ENCODE measurements around the gene DAGLA.

DAGLA gene

GRCh38 chr11:61682906-61683675, 2.9 kb downstream of the DAGLA start:
- H3K4me1 ChIP-seq (ENCODE audit: control insufficient read depth in 1 of 2, insufficient read depth in 2 of 2, low read length in 2 of 2) = peaks cover 39 to 42% of the 10 kb centered on the region in 2 donors
- peaks cover 0 to 9% of the 10 kb centered on the region in 2 donors for H3K27me3 ChIP-seq (ENCODE audit: control insufficient read depth in 1 of 2, insufficient read depth in 2 of 2, low read length in 2 of 2)
- peak overlapping the region in 1 of 2 donors; percentile 24 for H3K9ac ChIP-seq (ENCODE audit: low read depth in 1 of 2, low read length in 2 of 2)
- no peaks in the 10 kb centered on the region for H3K36me3 ChIP-seq (ENCODE audit: control insufficient read depth in 1 of 2, insufficient read depth in 2 of 2, low read length in 2 of 2)
- no peaks in the 10 kb centered on the region for H3K9me3 ChIP-seq (ENCODE audit: control insufficient read depth in 1 of 2, low read length in 2 of 2)
- H3K27ac ChIP-seq (ENCODE audit: low read depth, low read length) = no peak overlapping the region
- H3K4me3 ChIP-seq (ENCODE audit: low read depth in 1 of 2, low read length in 2 of 2) = peak overlapping the region; percentile 17 to 51

DNA sequence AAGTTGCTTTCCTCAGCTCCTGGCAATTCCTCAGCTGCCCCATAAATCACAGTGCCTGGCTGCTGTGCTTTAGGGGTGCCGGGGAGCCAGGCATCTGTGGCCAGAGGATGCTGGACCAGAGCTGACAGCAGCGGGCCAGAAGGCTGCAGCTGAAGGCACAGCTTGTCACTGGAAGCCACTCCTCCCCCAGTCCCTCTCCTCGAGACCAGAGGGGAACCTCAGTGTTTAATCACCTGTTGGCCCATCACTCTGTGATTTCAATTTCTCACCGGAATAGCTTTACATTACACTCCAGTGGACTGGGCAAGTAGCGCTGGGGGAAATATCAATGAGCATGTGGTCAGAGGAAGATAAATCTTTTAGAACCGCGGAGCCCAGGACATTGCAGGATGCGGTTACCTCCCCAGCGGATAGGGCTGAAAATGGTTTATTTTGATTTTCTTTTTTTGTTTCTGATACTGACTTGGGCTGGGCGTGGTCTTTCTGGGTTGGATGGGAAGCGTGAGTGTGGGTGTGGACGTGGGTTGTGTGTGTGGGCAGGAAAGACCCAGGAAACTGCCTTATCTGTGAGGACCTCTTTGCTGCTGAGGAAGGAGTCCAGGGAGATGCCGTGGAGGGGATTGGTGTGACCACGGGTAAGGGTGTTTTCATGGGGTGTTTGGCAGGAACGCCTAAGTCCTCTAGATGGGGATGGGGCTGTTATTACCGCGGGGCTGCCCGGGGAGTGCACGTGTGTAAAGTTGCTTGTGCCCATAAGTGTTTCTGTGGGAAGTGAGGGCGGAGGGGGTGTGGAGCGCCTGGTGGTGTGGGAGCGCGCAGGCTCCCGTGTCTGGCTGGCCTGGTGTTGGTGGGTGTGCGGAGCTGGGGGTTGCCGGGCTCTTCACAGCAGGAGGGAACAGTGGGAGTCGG, 4.0 kb downstream of the DAGLA start:
- Histone ChIP-seq H3K27ac (ENCODE audit: low read depth, low read length) (no peak overlapping the region), H3K27me3 (ENCODE audit: control insufficient read depth in 1 of 2, insufficient read depth in 2 of 2, low read length in 2 of 2) (peaks cover 0 to 9% of the 10 kb centered on the region in 2 donors), H3K9me3 (ENCODE audit: control insufficient read depth in 1 of 2, low read length in 2 of 2) (no peaks in the 10 kb centered on the region), H3K9ac (ENCODE audit: low read depth in 1 of 2, low read length in 2 of 2) (peak overlapping the region in 1 of 2 donors; percentile 24), H3K4me1 (ENCODE audit: control insufficient read depth in 1 of 2, insufficient read depth in 2 of 2, low read length in 2 of 2) (peaks cover 50 to 53% of the 10 kb centered on the region in 2 donors), H3K36me3 (ENCODE audit: control insufficient read depth in 1 of 2, insufficient read depth in 2 of 2, low read length in 2 of 2) (no peaks in the 10 kb centered on the region), H3K4me3 (ENCODE audit: low read depth in 1 of 2, low read length in 2 of 2) (no peak overlapping the region)

GRCh38 chr11:61684870-61685616, 4.9 kb downstream of the DAGLA start:
- H3K4me3 ChIP-seq (ENCODE audit: low read depth in 1 of 2, low read length in 2 of 2) = no peak overlapping the region
- no peaks in the 10 kb centered on the region for H3K9me3 ChIP-seq (ENCODE audit: control insufficient read depth in 1 of 2, low read length in 2 of 2)
- no peaks in the 10 kb centered on the region for H3K36me3 ChIP-seq (ENCODE audit: control insufficient read depth in 1 of 2, insufficient read depth in 2 of 2, low read length in 2 of 2)
- peaks cover 47 to 57% of the 10 kb centered on the region in 2 donors for H3K4me1 ChIP-seq (ENCODE audit: control insufficient read depth in 1 of 2, insufficient read depth in 2 of 2, low read length in 2 of 2)
- no peak overlapping the region for H3K9ac ChIP-seq (ENCODE audit: low read depth in 1 of 2, low read length in 2 of 2)
- H3K27ac ChIP-seq (ENCODE audit: low read depth, low read length) = no peak overlapping the region
- H3K27me3 ChIP-seq (ENCODE audit: control insufficient read depth in 1 of 2, insufficient read depth in 2 of 2, low read length in 2 of 2) = peaks cover 0 to 9% of the 10 kb centered on the region in 2 donors

DNA sequence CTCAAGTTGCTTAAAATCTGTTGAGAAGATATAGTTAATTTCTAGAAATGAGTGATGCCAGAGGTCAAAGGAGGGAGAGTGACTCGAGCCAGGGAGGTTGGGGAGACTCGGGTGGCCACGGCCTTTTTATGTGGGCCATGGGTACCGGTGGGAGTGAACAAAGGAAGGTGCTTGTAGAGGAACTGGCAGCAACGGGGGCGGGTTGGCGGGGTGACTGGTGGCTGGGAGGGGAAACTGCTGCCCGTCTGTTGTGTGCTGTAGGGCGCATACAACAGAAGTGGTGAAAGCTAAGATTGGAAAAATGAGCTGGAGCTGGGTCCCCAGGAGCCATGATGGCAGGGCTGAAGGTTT, 5.4 kb downstream of the DAGLA start:
- no peaks in the 10 kb centered on the region for H3K9me3 ChIP-seq (ENCODE audit: control insufficient read depth in 1 of 2, low read length in 2 of 2)
- H3K9ac ChIP-seq (ENCODE audit: low read depth in 1 of 2, low read length in 2 of 2) = no peak overlapping the region

GRCh38 chr11:61686066-61686465, 5.9 kb downstream of the DAGLA start:
- H3K4me1 ChIP-seq (ENCODE audit: control insufficient read depth in 1 of 2, insufficient read depth in 2 of 2, low read length in 2 of 2) = peaks cover 49 to 61% of the 10 kb centered on the region in 2 donors
- H3K27ac ChIP-seq (ENCODE audit: low read depth, low read length) = no peak overlapping the region
- H3K4me3 ChIP-seq (ENCODE audit: low read depth in 1 of 2, low read length in 2 of 2) = no peak overlapping the region
- H3K36me3 ChIP-seq (ENCODE audit: control insufficient read depth in 1 of 2, insufficient read depth in 2 of 2, low read length in 2 of 2) = no peaks in the 10 kb centered on the region
- H3K27me3 ChIP-seq (ENCODE audit: control insufficient read depth in 1 of 2, insufficient read depth in 2 of 2, low read length in 2 of 2) = peaks cover 0 to 8% of the 10 kb centered on the region in 2 donors
- no peaks in the 10 kb centered on the region for H3K9me3 ChIP-seq (ENCODE audit: control insufficient read depth in 1 of 2, low read length in 2 of 2)
- H3K9ac ChIP-seq (ENCODE audit: low read depth in 1 of 2, low read length in 2 of 2) = no peak overlapping the region

More for the DNA sequence above, 5.4 kb downstream of the DAGLA start:
- H3K27me3 ChIP-seq (ENCODE audit: control insufficient read depth in 1 of 2, insufficient read depth in 2 of 2, low read length in 2 of 2) = peaks cover 0 to 9% of the 10 kb centered on the region in 2 donors
- peaks cover 51 to 61% of the 10 kb centered on the region in 2 donors for H3K4me1 ChIP-seq (ENCODE audit: control insufficient read depth in 1 of 2, insufficient read depth in 2 of 2, low read length in 2 of 2)
- H3K36me3 ChIP-seq (ENCODE audit: control insufficient read depth in 1 of 2, insufficient read depth in 2 of 2, low read length in 2 of 2) = no peaks in the 10 kb centered on the region
- H3K27ac ChIP-seq (ENCODE audit: low read depth, low read length) = no peak overlapping the region
- no peak overlapping the region for H3K4me3 ChIP-seq (ENCODE audit: low read depth in 1 of 2, low read length in 2 of 2)

DNA sequence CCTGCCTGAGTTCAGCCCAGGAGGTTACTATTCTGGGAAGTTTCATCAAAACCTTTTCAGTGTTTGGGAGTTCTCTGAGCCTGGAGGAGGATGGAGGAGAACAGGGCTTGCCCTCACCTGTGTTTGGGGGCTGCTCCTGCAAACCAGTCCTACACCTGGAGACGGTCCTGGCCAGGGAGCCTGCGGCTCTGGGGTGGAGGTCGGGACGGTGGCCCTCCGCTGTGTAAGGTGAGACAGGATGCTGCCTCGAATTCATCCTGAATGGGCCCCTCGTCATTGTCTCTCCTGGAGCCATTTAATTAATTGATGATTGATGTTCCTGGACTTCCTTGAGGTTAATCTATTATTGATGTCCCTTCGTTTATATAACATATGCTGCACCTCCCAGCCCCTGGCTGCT, 6.3 kb downstream of the DAGLA start:
- no peak overlapping the region for H3K4me3 ChIP-seq (ENCODE audit: low read depth in 1 of 2, low read length in 2 of 2)
- H3K4me1 ChIP-seq (ENCODE audit: control insufficient read depth in 1 of 2, insufficient read depth in 2 of 2, low read length in 2 of 2) = peaks cover 49 to 61% of the 10 kb centered on the region in 2 donors
- H3K9me3 ChIP-seq (ENCODE audit: control insufficient read depth in 1 of 2, low read length in 2 of 2) = no peaks in the 10 kb centered on the region
- no peak overlapping the region for H3K27ac ChIP-seq (ENCODE audit: low read depth, low read length)
- no peak overlapping the region for H3K9ac ChIP-seq (ENCODE audit: low read depth in 1 of 2, low read length in 2 of 2)
- peaks cover 0 to 4% of the 10 kb centered on the region in 2 donors for H3K27me3 ChIP-seq (ENCODE audit: control insufficient read depth in 1 of 2, insufficient read depth in 2 of 2, low read length in 2 of 2)
- H3K36me3 ChIP-seq (ENCODE audit: control insufficient read depth in 1 of 2, insufficient read depth in 2 of 2, low read length in 2 of 2) = no peaks in the 10 kb centered on the region

GRCh38 chr11:61687420-61687819, 7.2 kb downstream of the DAGLA start:
- H3K36me3 ChIP-seq (ENCODE audit: control insufficient read depth in 1 of 2, insufficient read depth in 2 of 2, low read length in 2 of 2) = no peaks in the 10 kb centered on the region
- H3K9me3 ChIP-seq (ENCODE audit: control insufficient read depth in 1 of 2, low read length in 2 of 2) = no peaks in the 10 kb centered on the region
- H3K27ac ChIP-seq (ENCODE audit: low read depth, low read length) = no peak overlapping the region
- H3K27me3 ChIP-seq (ENCODE audit: control insufficient read depth in 1 of 2, insufficient read depth in 2 of 2, low read length in 2 of 2) = peaks cover 0 to 4% of the 10 kb centered on the region in 2 donors
- H3K4me3 ChIP-seq (ENCODE audit: low read depth in 1 of 2, low read length in 2 of 2) = no peak overlapping the region
- H3K4me1 ChIP-seq (ENCODE audit: control insufficient read depth in 1 of 2, insufficient read depth in 2 of 2, low read length in 2 of 2) = peaks cover 43 to 55% of the 10 kb centered on the region in 2 donors
- no peak overlapping the region for H3K9ac ChIP-seq (ENCODE audit: low read depth in 1 of 2, low read length in 2 of 2)

DNA sequence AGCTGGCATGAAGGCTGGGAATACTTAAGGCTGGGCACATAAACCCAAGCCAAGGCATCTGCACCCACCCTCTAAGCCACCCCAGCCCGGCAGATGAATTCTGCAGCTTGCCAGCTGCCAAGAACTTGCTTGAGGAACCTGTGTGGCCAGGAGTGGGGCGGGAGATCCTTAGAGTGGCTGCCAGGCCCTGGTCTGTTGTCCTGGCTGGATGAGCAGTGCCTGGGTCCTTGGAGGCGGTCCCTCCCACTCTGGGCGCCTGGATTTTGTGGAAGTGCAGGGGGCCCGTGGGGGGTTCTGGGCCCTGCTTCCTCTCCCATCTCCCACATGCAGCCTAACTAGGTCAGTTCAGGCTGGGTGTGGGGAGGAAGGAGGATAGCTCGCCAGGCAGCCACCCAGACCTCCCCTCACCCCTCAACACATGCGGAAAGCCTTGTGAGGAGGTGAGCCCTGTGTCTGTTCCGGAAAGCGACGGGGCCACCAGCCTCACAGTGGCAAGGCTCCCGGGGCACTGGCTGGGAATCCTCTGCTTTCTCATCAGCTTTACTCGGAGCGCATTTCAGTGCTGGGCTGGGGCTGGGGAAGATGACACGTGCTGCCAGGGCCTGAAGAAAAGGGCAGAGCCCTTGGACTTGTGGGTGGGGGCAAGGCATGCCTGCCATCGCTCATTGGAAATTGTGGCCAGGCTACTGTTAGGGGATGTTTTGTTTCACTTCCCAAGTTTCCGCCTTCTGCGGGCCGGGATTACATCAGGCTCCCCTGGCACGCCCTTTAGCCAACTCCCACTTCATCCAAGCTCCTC, 8.4 kb downstream of the DAGLA start:
- H3K4me1 ChIP-seq (ENCODE audit: control insufficient read depth in 1 of 2, insufficient read depth in 2 of 2, low read length in 2 of 2) = peaks cover 32 to 44% of the 10 kb centered on the region in 2 donors

GRCh38 chr11:61689164-61689496, 8.9 kb downstream of the DAGLA start:
- H3K4me1 ChIP-seq (ENCODE audit: control insufficient read depth in 1 of 2, insufficient read depth in 2 of 2, low read length in 2 of 2) = peaks cover 33 to 44% of the 10 kb centered on the region in 2 donors
- peak overlapping the region in 1 of 2 donors; percentile 51 for H3K4me3 ChIP-seq (ENCODE audit: low read depth in 1 of 2, low read length in 2 of 2)
- no peaks in the 10 kb centered on the region for H3K36me3 ChIP-seq (ENCODE audit: control insufficient read depth in 1 of 2, insufficient read depth in 2 of 2, low read length in 2 of 2)
- H3K9ac ChIP-seq (ENCODE audit: low read depth in 1 of 2, low read length in 2 of 2) = no peak overlapping the region
- no peaks in the 10 kb centered on the region for H3K9me3 ChIP-seq (ENCODE audit: control insufficient read depth in 1 of 2, low read length in 2 of 2)
- H3K27ac ChIP-seq (ENCODE audit: low read depth, low read length) = no peak overlapping the region
- peaks cover 0 to 3% of the 10 kb centered on the region in 2 donors for H3K27me3 ChIP-seq (ENCODE audit: control insufficient read depth in 1 of 2, insufficient read depth in 2 of 2, low read length in 2 of 2)

More for the DNA sequence above, 8.4 kb downstream of the DAGLA start:
- Histone ChIP-seq H3K9ac (ENCODE audit: low read depth in 1 of 2, low read length in 2 of 2) (peak overlapping the region; percentile 30 to 51), H3K36me3 (ENCODE audit: control insufficient read depth in 1 of 2, insufficient read depth in 2 of 2, low read length in 2 of 2) (no peaks in the 10 kb centered on the region), H3K9me3 (ENCODE audit: control insufficient read depth in 1 of 2, low read length in 2 of 2) (no peaks in the 10 kb centered on the region), H3K27me3 (ENCODE audit: control insufficient read depth in 1 of 2, insufficient read depth in 2 of 2, low read length in 2 of 2) (peaks cover 0 to 4% of the 10 kb centered on the region in 2 donors), H3K4me3 (ENCODE audit: low read depth in 1 of 2, low read length in 2 of 2) (peak overlapping the region; percentile 15 to 51), H3K27ac (ENCODE audit: low read depth, low read length) (no peak overlapping the region)
